ENCODE data around the gene ADAM12. TPM values are rescaled to one million over a fixed set of nuclear protein-coding genes. Genes with fewer than 3 reads are reported as not detected.

Gene ADAM12
- total and polyA plus RNA-seq, 4 donors: 0.03 to 0.33 (median 0.19) TPM

DNA sequence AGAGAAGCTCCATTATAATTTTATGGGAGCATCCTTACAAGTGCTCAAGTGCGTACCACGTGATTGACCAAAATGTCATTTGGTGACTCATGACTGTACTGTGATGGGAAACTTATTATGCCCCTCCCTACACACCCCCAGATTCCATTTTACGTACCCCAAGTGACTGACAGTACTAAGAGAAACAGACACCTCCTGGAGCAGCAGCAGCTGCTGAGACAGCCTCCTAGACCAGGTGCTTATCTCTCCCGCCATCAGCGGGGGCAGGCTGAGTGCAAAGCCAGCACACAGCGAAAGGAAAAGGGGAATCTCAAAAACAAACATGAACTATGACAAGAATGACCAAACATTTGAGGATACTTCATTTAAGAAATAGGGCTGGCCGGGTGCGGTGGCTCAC, 4.2 kb upstream of the ADAM12 start (continued):
- TF ChIP-seq, protein P1, sequence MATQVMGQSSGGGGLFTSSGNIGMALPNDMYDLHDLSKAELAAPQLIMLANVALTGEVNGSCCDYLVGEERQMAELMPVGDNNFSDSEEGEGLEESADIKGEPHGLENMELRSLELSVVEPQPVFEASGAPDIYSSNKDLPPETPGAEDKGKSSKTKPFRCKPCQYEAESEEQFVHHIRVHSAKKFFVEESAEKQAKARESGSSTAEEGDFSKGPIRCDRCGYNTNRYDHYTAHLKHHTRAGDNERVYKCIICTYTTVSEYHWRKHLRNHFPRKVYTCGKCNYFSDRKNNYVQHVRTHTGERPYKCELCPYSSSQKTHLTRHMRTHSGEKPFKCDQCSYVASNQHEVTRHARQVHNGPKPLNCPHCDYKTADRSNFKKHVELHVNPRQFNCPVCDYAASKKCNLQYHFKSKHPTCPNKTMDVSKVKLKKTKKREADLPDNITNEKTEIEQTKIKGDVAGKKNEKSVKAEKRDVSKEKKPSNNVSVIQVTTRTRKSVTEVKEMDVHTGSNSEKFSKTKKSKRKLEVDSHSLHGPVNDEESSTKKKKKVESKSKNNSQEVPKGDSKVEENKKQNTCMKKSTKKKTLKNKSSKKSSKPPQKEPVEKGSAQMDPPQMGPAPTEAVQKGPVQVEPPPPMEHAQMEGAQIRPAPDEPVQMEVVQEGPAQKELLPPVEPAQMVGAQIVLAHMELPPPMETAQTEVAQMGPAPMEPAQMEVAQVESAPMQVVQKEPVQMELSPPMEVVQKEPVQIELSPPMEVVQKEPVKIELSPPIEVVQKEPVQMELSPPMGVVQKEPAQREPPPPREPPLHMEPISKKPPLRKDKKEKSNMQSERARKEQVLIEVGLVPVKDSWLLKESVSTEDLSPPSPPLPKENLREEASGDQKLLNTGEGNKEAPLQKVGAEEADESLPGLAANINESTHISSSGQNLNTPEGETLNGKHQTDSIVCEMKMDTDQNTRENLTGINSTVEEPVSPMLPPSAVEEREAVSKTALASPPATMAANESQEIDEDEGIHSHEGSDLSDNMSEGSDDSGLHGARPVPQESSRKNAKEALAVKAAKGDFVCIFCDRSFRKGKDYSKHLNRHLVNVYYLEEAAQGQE (IDR thresholded peaks at IDR 0.05): no peak
- no peak for TF ChIP-seq RXRA (IDR thresholded peaks at IDR 0.05)

DNA sequence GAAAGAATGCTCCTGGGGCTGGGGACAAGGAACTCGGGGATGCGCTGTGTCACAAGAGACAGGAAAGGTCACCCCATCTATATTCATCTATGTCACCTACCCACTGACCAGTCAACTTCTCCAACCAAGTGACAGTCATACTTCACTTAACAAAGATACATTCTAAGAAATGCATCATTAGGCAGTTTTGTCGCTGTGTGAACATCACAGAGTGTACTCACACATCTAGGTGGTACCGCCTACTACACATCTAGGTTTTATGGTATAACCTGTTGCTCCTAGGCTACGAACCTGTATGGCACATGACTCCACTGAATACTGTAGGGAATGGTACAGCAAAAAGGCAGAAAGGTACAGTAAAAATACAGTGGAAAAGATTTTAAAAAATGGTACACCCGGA, 3.8 kb upstream of the ADAM12 start:
- no peak overlapping the region for H3K9ac ChIP-seq (ENCODE audit: low read depth in 1 of 2, low read length in 2 of 2)
- H3K4me1 ChIP-seq (ENCODE audit: control insufficient read depth in 4 of 4, insufficient read depth in 4 of 4, low read length in 3 of 4): peaks cover 10 to 16% (median 12%) of the 10 kb centered on the region in 4 donors
- H3K4me3 ChIP-seq (ENCODE audit: low read depth in 1 of 3, low read length in 3 of 3): no peak overlapping the region
- TF ChIP-seq, protein P2, sequence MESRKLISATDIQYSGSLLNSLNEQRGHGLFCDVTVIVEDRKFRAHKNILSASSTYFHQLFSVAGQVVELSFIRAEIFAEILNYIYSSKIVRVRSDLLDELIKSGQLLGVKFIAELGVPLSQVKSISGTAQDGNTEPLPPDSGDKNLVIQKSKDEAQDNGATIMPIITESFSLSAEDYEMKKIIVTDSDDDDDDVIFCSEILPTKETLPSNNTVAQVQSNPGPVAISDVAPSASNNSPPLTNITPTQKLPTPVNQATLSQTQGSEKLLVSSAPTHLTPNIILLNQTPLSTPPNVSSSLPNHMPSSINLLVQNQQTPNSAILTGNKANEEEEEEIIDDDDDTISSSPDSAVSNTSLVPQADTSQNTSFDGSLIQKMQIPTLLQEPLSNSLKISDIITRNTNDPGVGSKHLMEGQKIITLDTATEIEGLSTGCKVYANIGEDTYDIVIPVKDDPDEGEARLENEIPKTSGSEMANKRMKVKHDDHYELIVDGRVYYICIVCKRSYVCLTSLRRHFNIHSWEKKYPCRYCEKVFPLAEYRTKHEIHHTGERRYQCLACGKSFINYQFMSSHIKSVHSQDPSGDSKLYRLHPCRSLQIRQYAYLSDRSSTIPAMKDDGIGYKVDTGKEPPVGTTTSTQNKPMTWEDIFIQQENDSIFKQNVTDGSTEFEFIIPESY (IDR thresholded peaks at IDR 0.05): no peak
- no peak for TF ChIP-seq SP1 (IDR thresholded peaks at IDR 0.05)
- no peak for TF ChIP-seq EGR1 (IDR thresholded peaks at IDR 0.05; ENCODE audit: low read depth in 2 of 2)
- TF ChIP-seq TAF1 (conservative IDR thresholded peaks at IDR 0.05): no peak
- no peak for TF ChIP-seq RXRA (IDR thresholded peaks at IDR 0.05)
- no peak for TF ChIP-seq NR2F2 (IDR thresholded peaks at IDR 0.05)
- TF ChIP-seq JUND (IDR thresholded peaks at IDR 0.05): no peak
- no peak for TF ChIP-seq GABPA (IDR thresholded peaks at IDR 0.05 in 1 of 2, conservative IDR thresholded peaks at IDR 0.05 in 1 of 2)
- TF ChIP-seq, protein P3, sequence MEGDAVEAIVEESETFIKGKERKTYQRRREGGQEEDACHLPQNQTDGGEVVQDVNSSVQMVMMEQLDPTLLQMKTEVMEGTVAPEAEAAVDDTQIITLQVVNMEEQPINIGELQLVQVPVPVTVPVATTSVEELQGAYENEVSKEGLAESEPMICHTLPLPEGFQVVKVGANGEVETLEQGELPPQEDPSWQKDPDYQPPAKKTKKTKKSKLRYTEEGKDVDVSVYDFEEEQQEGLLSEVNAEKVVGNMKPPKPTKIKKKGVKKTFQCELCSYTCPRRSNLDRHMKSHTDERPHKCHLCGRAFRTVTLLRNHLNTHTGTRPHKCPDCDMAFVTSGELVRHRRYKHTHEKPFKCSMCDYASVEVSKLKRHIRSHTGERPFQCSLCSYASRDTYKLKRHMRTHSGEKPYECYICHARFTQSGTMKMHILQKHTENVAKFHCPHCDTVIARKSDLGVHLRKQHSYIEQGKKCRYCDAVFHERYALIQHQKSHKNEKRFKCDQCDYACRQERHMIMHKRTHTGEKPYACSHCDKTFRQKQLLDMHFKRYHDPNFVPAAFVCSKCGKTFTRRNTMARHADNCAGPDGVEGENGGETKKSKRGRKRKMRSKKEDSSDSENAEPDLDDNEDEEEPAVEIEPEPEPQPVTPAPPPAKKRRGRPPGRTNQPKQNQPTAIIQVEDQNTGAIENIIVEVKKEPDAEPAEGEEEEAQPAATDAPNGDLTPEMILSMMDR (IDR thresholded peaks at IDR 0.05; ENCODE audit: low read depth, low read length, missing input control): no peak
- no peak for TF ChIP-seq HNF4A (conservative IDR thresholded peaks at IDR 0.05)
- no peak for TF ChIP-seq FOXA2 (IDR thresholded peaks at IDR 0.05)
- no peak for TF ChIP-seq YY1 (IDR thresholded peaks at IDR 0.05)
- TF ChIP-seq HNF4G (IDR thresholded peaks at IDR 0.05): no peak
- no peak for TF ChIP-seq FOXA1 (IDR thresholded peaks at IDR 0.05)
- TF ChIP-seq, protein P4, sequence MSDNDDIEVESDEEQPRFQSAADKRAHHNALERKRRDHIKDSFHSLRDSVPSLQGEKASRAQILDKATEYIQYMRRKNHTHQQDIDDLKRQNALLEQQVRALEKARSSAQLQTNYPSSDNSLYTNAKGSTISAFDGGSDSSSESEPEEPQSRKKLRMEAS (IDR thresholded peaks at IDR 0.05): no peak
- no peak for TF ChIP-seq RAD21 (IDR thresholded peaks at IDR 0.05)
- TF ChIP-seq, protein P1 (IDR thresholded peaks at IDR 0.05): no peak
- no peak overlapping the region for H3K27ac ChIP-seq (ENCODE audit: low read depth in 1 of 2, low read length in 2 of 2)
- peaks cover 0 to 8% (median 4%) of the 10 kb centered on the region in 4 donors for H3K27me3 ChIP-seq (ENCODE audit: control insufficient read depth in 4 of 4, insufficient read depth in 4 of 4, low read length in 3 of 4)
- no peaks in the 10 kb centered on the region for H3K36me3 ChIP-seq (ENCODE audit: control insufficient read depth in 4 of 4, insufficient read depth in 3 of 4, low read depth in 1 of 4, low read length in 3 of 4)
- H3K9me3 ChIP-seq (ENCODE audit: control insufficient read depth in 4 of 4, low read length in 3 of 4): no peaks in the 10 kb centered on the region
- 87% methylated on average over 6 of the region's 6 CpGs for WGBS
- no peak for DNase-seq (ENCODE audit: low spot score)

All from liver (tissue), 9 donors.